Urothelium cell line (cell line): ENCODE data around the gene UBE2S.
"Not testable (repeated sequence)": the region's sequence is repeated elsewhere in the genome, so short reads cannot be mapped to it uniquely, and the experiment has no call there.

Source experiments
- DNase-seq: peaks from one replicate; pipeline ENCODE4 v3.0.0; 2011; ENCODE audit warnings: low spot score, mixed read lengths
- FAIRE-seq: peaks from 2 replicates; lab custom pipeline; 2011; peaks lifted over from hg19 to GRCh38; lab: Jason Lieb, UNC

The UBE2S gene

DNA sequence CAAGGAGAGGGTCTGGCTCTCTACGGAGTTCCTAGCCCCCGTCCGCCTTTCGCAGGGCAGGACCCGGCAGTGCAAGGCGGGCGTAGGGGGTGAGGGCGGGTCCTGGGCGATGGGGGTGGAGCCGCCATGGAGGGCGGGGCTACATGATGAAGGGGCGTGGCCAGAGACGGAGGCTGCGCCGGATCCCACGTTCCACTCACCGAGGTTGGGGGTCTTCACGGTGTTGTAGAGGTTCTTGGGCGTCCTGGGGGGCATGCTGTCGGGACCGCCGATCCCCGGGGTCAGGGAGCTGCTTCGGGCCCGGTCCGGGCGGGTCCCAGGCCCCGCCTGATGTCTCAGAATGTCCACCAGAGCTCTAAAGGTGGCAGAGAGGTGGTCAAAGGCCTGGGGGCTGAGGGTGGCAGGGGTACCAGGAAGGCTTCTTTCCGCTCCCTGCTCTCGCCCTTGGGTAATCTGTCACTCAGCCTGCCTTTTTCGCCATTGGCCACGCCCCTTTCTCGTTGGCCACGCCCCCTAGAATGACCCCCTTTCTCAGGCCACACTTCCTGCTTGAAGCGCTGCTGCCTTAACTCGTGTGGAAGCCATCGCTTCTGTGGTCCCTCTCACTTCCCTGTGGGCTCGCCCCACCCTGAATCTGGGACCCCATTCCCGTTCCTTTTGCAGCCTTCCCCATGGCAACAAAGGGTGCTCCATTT is 33.0 kb upstream of the UBE2S start:
- FAIRE-seq: no peak
- DNase-seq: no peak

- no peak for DNase-seq
- no peak for FAIRE-seq
Measured at GRCh38 chr19:55439052-55439451, 31.5 kb upstream of the UBE2S start.

DNA sequence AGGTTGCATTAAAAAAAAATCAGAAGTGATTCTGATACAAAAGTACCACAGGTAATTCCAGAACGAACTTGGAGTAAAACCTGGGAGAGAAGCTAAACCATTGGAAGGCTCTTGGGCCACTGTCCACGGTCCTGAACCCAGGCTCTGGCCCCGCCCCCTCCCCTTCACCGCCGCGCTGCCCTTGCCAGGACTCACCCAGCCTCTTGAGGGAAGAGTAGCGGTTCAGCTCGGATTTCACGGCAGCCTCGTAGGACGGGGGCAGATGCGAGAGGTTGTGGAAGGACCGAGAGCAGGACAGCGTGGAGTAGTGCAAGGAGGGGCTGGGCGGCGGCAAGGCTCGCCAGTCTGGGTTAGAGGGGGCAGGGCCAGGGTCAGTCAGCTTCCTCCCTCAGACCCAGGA is 29.8 kb upstream of the UBE2S start:
- FAIRE-seq: no peak
- peak; percentile 88 for DNase-seq

- no peak for FAIRE-seq
- DNase-seq: no peak
Measured at GRCh38 chr19:55436847-55437246, 29.3 kb upstream of the UBE2S start.

DNA sequence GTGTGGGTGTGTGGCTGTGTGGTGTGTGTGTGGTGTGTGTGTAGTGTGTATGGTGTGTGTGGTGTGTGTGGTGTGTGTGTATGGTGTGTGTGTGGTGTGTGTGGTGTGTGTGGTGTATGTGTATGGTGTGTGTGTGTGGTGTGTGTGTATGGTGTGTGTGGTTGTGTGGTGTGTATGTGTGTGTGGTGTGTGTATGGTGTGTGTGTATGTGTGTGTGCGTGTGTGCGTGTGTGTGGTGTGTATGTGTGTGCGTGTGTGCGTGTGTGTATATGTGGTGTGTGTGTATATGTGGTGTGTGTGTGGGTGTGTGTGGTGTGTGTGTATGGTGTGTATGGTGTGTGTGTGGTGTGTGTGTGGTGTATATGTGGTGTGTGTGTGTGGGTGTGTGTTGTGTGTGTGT is 27.4 kb upstream of the UBE2S start:
- DNase-seq (no peak), FAIRE-seq (peak; percentile 100)

DNA sequence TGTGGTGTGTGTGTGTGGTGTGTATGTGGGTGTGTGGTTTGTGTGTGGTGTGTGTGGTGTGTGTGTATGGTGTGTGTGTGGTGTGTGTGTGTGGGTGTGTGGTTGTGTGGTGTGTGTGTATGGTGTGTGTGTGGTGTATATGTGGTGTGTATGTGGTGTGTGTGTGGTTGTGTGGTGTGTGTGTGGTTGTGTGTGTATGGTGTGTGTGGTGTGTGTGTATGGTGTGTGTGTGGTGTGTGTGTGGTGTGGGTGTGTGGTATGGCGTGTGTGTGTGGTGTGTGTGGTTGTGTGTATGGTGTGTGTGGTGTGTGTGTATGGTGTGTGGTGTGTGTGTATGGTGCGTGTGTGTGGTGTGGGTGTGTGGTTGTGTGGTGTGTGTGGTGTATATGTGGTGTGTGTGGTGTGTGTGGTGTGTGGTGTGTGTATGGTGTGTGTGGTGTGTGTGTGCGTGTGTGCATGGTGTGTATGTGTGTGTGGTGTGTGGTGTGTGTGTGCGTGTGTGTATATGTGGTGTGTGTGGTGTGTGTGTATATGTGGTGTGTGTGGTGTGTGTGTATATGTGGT is 26.9 kb upstream of the UBE2S start:
- FAIRE-seq (no peak), DNase-seq (no peak)

GRCh38 chr19:55433292-55433691 is 25.7 kb upstream of the UBE2S start:
- DNase-seq (no peak), FAIRE-seq (no peak)

- FAIRE-seq (no peak), DNase-seq (no peak)
Measured at GRCh38 chr19:55432241-55432959, 24.8 kb upstream of the UBE2S start.

- FAIRE-seq (no peak), DNase-seq (no peak)
Measured at GRCh38 chr19:55431183-55431582, 23.6 kb upstream of the UBE2S start.

GRCh38 chr19:55426042-55426441 is 18.5 kb upstream of the UBE2S start:
- DNase-seq: no peak
- FAIRE-seq: no peak

- DNase-seq (no peak), FAIRE-seq (no peak)
Measured at GRCh38 chr19:55424518-55424917, 16.9 kb upstream of the UBE2S start.

DNA sequence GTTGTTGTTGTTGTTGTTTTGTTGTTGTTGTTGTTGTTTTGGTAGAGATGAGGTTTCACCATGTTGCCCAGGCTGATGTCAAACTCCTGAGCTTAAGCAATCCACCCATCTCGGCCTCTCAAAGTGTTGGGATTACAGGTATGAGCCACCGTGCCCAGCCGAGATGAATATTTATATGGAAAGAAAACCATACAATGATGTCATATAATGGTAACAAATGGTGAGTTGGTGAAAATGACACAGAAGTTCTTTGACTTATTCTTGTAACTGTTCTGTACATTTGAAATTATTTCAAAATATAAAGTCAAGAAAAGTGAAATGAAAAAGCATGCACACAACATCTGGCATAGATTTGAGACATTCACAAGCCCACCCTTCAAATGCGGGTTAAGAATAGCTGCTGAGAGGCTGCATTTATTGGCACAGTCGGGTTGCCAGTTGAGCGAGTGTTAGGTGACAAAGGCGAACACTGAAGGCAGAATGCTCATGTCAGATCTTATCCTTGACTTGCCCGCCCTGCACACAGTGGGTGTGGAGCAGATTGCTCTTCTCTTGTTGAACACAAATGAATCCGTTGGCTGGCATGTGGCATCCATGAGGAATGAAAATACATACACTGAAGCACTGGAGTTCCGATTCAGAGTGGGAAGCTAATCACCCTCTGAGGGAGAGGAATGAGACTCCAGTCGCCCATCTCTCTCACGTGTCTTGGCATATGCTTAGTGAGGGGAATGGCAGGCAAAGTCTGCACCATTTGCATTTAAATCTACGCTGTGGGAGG is 15.8 kb upstream of the UBE2S start:
- no peak for DNase-seq
- FAIRE-seq: no peak

DNA sequence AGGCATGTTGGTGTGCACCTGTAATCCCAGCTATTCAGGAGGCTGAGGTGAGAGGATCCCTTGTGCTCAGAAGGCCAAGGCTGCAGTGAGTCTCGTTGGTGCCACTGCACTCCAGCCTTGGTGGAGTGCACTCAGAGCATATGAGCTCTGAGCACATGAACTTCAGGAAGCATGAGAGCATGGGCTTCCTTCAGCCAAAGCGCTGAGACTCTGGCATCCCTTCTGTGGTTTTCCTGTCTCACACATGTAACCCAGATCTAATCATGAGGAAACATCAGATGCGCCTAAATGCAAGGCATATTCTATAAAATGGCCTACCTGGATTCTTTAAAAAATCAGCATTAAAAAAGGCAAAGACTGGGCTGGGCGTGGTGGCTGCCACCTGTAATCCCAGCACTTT is 13.7 kb upstream of the UBE2S start:
- peak; percentile 30 for FAIRE-seq
- not testable (repeated sequence) for DNase-seq

DNA sequence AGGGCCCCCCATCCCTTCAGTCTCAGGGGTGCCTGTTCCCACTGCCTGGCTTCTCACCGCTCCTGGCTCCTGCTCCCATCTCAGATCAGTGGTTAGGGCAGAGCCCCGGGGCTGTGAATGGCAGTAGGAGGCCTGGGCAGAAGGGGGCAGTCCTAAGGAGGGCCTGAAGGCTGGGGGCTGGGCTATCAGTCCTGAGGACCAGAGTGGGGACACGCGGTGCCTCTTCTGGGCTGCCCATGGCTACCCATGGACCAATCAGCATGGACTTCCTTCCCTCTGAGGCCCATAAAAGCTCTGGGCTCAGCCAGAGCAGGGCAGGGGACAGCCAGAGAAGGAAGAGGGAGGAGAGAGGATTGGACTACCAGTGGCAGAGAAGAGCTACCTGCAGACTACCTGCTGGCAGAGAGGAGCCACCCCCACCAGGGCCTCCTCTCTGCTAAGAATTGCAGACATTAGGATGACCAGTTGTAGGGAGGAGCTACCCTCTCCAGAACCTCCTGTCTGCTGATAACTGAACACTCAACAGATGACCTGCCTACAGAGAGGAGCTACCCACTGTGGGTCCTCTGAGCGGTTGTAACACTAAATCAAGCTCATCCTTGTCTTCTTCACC is 12.1 kb upstream of the UBE2S start:
- FAIRE-seq: no peak
- DNase-seq: no peak

DNA sequence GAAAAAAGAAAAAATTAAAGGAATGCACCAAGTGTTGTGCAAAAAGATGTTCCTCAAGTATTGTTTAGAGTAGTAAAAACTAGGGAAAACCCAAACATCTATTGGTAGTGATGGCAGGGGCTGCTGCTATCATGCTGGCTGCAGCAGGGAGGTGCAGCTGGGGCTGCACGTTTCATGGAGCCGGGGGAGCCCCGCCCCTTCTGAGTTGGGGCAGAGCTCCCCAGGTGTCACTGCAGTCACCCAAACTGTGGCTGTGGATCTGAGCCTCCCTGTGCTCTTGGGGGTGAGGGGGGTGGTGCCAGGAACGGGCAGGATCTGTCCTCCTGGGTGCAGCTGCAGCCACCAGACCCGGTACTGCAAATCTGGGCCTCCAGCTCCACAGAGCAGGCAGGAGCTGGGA is 11.5 kb upstream of the UBE2S start:
- DNase-seq (no peak), FAIRE-seq (no peak)

DNA sequence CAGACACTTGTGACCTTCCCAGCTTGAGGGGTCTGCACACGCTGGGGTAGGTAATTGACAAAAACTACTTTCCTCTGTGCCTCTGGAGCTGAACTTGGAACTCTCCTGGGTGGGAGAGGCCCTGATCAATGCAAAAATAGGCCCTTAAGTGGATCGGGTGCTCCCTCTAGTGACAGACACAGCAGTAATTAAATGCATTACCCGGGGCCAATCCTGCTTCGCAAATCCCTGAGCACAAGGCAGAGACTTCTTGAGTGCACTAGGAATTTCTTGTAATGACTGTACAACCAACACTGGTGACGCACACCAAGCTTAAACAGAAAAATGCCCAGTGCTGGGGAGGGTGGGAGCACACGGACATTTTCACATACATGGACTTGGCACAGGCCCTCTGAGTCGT is 10.6 kb upstream of the UBE2S start:
- DNase-seq: peak; percentile 73
- FAIRE-seq: no peak

DNA sequence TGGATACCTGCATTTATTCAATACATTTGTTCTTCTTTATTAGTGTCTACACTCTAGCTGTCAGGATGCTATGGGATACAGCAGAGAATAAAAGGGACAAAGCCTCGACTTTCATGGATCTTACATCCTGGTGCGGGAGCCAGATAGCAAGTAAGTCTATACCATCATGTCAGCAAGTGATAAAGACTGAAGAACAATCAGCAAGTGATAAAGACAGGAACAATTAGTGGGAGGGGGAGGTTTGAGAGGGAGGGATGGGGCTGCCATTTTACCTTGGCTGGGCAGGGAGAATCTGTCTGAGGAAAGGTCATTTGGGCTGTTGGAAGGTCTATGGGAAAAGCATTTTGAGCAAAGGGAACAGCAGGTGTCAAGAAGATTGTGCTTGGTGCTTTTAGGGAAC is 2.6 kb upstream of the UBE2S start:
- no peak for DNase-seq
- no peak for FAIRE-seq

GRCh38 chr19:55409179-55409578 is 1.6 kb upstream of the UBE2S start:
- not testable (repeated sequence) for FAIRE-seq, DNase-seq

GRCh38 chr19:55408533-55408872 is 915 bp upstream of the UBE2S start:
- no peak for DNase-seq
- no peak for FAIRE-seq

DNA sequence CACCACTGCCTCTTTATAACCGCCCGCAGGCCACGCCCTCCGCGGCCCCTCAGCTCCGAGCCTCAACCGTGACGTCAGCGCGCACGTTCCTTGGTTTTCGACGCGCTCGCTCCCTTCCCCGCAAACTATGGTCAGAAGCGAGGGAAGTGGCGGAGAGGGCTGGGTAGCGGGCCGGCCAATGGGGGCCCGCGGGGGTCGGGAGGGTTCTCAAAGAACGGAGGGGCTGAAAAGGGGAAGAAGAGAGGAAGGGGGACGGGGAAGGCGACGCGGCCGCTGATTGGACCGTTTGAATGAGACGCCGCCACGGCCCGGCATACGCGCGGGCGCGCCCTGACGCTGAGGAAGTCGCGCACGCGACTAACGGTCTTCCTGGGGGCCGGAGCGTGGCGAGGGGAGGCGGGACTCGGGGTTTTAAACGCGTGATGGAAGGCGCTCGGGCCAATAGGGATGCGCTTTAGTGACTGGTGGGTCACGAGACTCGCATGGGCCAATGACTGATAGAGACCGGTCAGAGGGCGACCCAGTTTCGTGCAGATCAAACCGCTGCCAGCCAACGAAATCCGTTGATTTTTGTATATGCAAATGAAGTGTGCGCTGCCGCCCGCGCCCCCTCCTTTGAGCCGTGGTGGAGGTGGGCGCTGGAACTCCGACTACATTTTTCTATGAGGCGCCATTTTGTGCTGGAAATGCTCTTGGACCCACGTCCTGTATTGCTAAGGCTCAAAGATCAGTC is 378 bp upstream of the UBE2S start:
- FAIRE-seq (no peak), DNase-seq (peak; percentile 98)
